HG02763 (cell line): ENCODE data around the gene RABL6.
A peak's percentile ranks its signal among the peaks of the same experiment; 100 is the strongest.

Experiments
- ATAC-seq: cut with Tn5 transposase; IDR thresholded peaks from one replicate; pipeline ENCODE4 v1.9.1; 2021; ENCODE audit warnings: mild to moderate bottlenecking, moderate library complexity; ENCODE audit not compliant: unreplicated experiment

RABL6 gene

GRCh38 chr9:136844761-136845464 is 37.2 kb downstream of the RABL6 start:
- ATAC-seq: no peak

GRCh38 chr9:136845465-136846260 is 37.9 kb downstream of the RABL6 start:
- ATAC-seq: no peak

- ATAC-seq: no peak
These were observed 38.8 kb downstream of the RABL6 start for GRCh38 chr9:136846376-136847087.

- ATAC-seq: no peak
These were observed 39.5 kb downstream of the RABL6 start for GRCh38 chr9:136847088-136847825.

GRCh38 chr9:136847826-136848392 is 40.2 kb downstream of the RABL6 start:
- ATAC-seq: no peak

- ATAC-seq: no peak
These were observed 40.8 kb downstream of the RABL6 start for GRCh38 chr9:136848393-136849037.

- peak; percentile 75 for ATAC-seq
These were observed 41.6 kb downstream of the RABL6 start, which contains the start of gene PHPT1 for GRCh38 chr9:136849038-136849959. PHPT1 (plus strand) TSS chr9:136849409; CDS start chr9:136849431, 22 bp downstream.

GRCh38 chr9:136849960-136850865 is 42.5 kb downstream of the RABL6 start:
- ATAC-seq: no peak

- no peak for ATAC-seq
These were observed 43.4 kb downstream of the RABL6 start for GRCh38 chr9:136850866-136851775.

- ATAC-seq: no peak
These were observed 44.4 kb downstream of the RABL6 start, which contains the start of gene MAMDC4 for GRCh38 chr9:136851941-136852663. MAMDC4 (plus strand) TSS chr9:136852346; CDS start chr9:136852417, 71 bp downstream.

GRCh38 chr9:136852664-136853595 is 45.2 kb downstream of the RABL6 start:
- ATAC-seq: no peak

- ATAC-seq: no peak
These were observed 45.9 kb downstream of the RABL6 start for GRCh38 chr9:136853596-136854112.

GRCh38 chr9:136854113-136854841 is 46.5 kb downstream of the RABL6 start:
- ATAC-seq: no peak

GRCh38 chr9:136854842-136855460 is 47.2 kb downstream of the RABL6 start:
- ATAC-seq: no peak
